K562 (cell line): ENCODE measurements around the gene SYVN1. TPM values are rescaled to one million over a fixed set of nuclear protein-coding genes. Genes with fewer than 3 reads are reported as not detected.

Experiments
- BRCA1 ChIP-seq, 2 experiments: fragments of 450-650 bp in 1 of 2; sonication (generic) in 1 of 2; formaldehyde crosslinking in 1 of 2; IDR thresholded peaks; 2 replicates each; pipeline versions ENCODE4 v1.5.0 to v1.6.1; 2017 to 2020; ENCODE audit warnings: mild to moderate bottlenecking in 1 of 2, missing genetic modification reagents in 1 of 2
- BRD4 ChIP-seq: fragments of 200-600 bp; sonication (generic); IDR thresholded peaks from 2 replicates; pipeline ENCODE4 v1.6.1; 2017; ENCODE audit warnings: inconsistent platforms
- BRD9 ChIP-seq: fragments of 450-650 bp; IDR thresholded peaks from 2 replicates; pipeline ENCODE4 v1.6.1; 2018; ENCODE audit warnings: low read depth; ENCODE audit not compliant: partially characterized antibody
- E2F5 ChIP-seq: sonication (generic); formaldehyde crosslinking; IDR thresholded peaks from 2 replicates; pipeline ENCODE4 v1.8.0; 2022; ENCODE audit warnings: mild to moderate bottlenecking, missing genetic modification reagents
- IRF2 ChIP-seq: sonication (generic); formaldehyde crosslinking; IDR thresholded peaks from 2 replicates; pipeline ENCODE4 v1.8.1; 2022; ENCODE audit warnings: mild to moderate bottlenecking, missing genetic modification reagents
- MCM3 ChIP-seq: fragments of 450-650 bp; IDR thresholded peaks from 2 replicates; pipeline ENCODE4 v1.6.1; 2016
- NCOA4 ChIP-seq: fragments of 450-650 bp; IDR thresholded peaks from 2 replicates; pipeline ENCODE4 v1.6.1; 2018; ENCODE audit warnings: mild to moderate bottlenecking; ENCODE audit not compliant: partially characterized antibody
- NFIX ChIP-seq: fragments of 250-450 bp; sonication (Bioruptor Pico); IDR thresholded peaks from 2 replicates; pipeline ENCODE4 v1.4.0; 2020; ENCODE audit warnings: low read depth, mild to moderate bottlenecking, moderate library complexity
- POLR2B ChIP-seq: fragments of 450-650 bp; IDR thresholded peaks from 2 replicates; pipeline ENCODE4 v1.6.1; 2018; ENCODE audit warnings: low read depth; ENCODE audit not compliant: partially characterized antibody
- RBM15 ChIP-seq: fragments of 200-400 bp; formaldehyde crosslinking; IDR thresholded peaks from 2 replicates; pipeline ENCODE4 v1.6.1; 2018; ENCODE audit warnings: mild to moderate bottlenecking, low read length, moderate library complexity; ENCODE audit not compliant: insufficient read depth
- RBM17 ChIP-seq: fragments of 200-400 bp; formaldehyde crosslinking; IDR thresholded peaks from 2 replicates; pipeline ENCODE4 v1.6.1; 2017; ENCODE audit warnings: low read depth, mild to moderate bottlenecking, low read length, borderline replicate concordance
- RBM22 ChIP-seq: fragments of 200-400 bp; formaldehyde crosslinking; IDR thresholded peaks from 2 replicates; pipeline ENCODE4 v1.6.1; 2018; ENCODE audit warnings: low read length, low read depth; ENCODE audit not compliant: poor library complexity, severe bottlenecking
- RUNX1 ChIP-seq: sonication (generic); IDR thresholded peaks from 2 replicates; pipeline ENCODE4 v1.6.1; 2016; ENCODE audit warnings: antibody characterized with exemption, low read depth
- SREBF1 ChIP-seq: fragments of 150-350 bp; IDR thresholded peaks from 2 replicates; pipeline ENCODE4 v1.6.1; 2014; ENCODE audit warnings: antibody characterized with exemption, low read depth, low read length, borderline replicate concordance
- STAT5A ChIP-seq: IDR thresholded peaks from 2 replicates; pipeline ENCODE4 v1.6.1; 2012; ENCODE audit warnings: low read length, inconsistent platforms, borderline replicate concordance
- ZFPM2 ChIP-seq: fragments of 250-450 bp; sonication (Bioruptor Pico); IDR thresholded peaks from 2 replicates; pipeline ENCODE4 v1.5.1; 2022; ENCODE audit warnings: mild to moderate bottlenecking
- ZNF124 ChIP-seq: sonication (generic); formaldehyde crosslinking; IDR thresholded peaks from 2 replicates; pipeline ENCODE4 v1.8.1; 2022; ENCODE audit warnings: missing genetic modification reagents
- ZNF143 ChIP-seq: sonication (generic); formaldehyde crosslinking; IDR thresholded peaks from 2 replicates; pipeline ENCODE4 v1.9.0; 2022; ENCODE audit warnings: mild to moderate bottlenecking, missing genetic modification reagents
- ZNF282 ChIP-seq: sonication (generic); formaldehyde crosslinking; IDR thresholded peaks from 2 replicates; pipeline ENCODE4 v1.8.1; 2023; ENCODE audit warnings: missing genetic modification reagents
- ZNF311 ChIP-seq: fragments of 250-450 bp; sonication (Bioruptor Pico); IDR thresholded peaks from 2 replicates; pipeline ENCODE4 v1.4.0; 2020; ENCODE audit warnings: mild to moderate bottlenecking, moderate library complexity
- ZNF444 ChIP-seq: fragments of 250-450 bp; sonication (Bioruptor Pico); IDR thresholded peaks from 2 replicates; pipeline ENCODE4 v1.4.0; 2020; ENCODE audit warnings: mild to moderate bottlenecking, moderate library complexity
- ZNF511 ChIP-seq: sonication (generic); formaldehyde crosslinking; IDR thresholded peaks from 2 replicates; pipeline ENCODE4 v1.8.0; 2022; ENCODE audit warnings: mild to moderate bottlenecking, missing genetic modification reagents
- polyA plus RNA-seq, 8 experiments: library from polyadenylated mRNA; depleted of rRNA in 4 of 8; stranded (reverse) in 5 of 8; unstranded in 3 of 8; fragments of >200 nt; fragmentation: Nextera tagmentation in 2 of 8; fragmentation: Illumina TruSeq in 1 of 8; extraction: Ambion mirVana in 2 of 8; extraction: Trizol in 1 of 8; gene quantifications; 2 replicates each; pipeline versions ENCODE4 v1.2.1 to v1.2.3, GENCODE V29; 2011 to 2014; ENCODE audit warnings: inconsistent platforms in 1 of 8, missing spikeins in 1 of 8
- total RNA-seq, 7 experiments: library from RNA; depleted of rRNA in 6 of 7; stranded (reverse); fragments of >200 nt in 6 of 7; fragmentation: Illumina TruSeq in 2 of 7; extraction: Trizol in 2 of 7; gene quantifications; 2 replicates each; pipeline versions ENCODE4 v1.2.1 to v1.2.3, GENCODE V29; 2011 to 2021; ENCODE audit warnings: low replicate concordance in 1 of 7
- TF ChIP-seq, protein P1 (sequence below): sonication (generic); formaldehyde crosslinking; IDR thresholded peaks from 2 replicates; pipeline ENCODE4 v1.8.0; 2023; ENCODE audit warnings: mild to moderate bottlenecking, missing genetic modification reagents
- TF ChIP-seq, protein P2 (sequence below): fragments of 250-450 bp; sonication (Bioruptor Pico); IDR thresholded peaks from 2 replicates; pipeline ENCODE4 v1.8.0; 2022; ENCODE audit warnings: inconsistent platforms

SYVN1 gene
- total and polyA plus RNA-seq, 9 of the 15 experiments (the other 6 are each of a cell fraction or from before 2014, with no cell fraction given): 0.41 to 47.4 (median 9.9) TPM

DNA sequence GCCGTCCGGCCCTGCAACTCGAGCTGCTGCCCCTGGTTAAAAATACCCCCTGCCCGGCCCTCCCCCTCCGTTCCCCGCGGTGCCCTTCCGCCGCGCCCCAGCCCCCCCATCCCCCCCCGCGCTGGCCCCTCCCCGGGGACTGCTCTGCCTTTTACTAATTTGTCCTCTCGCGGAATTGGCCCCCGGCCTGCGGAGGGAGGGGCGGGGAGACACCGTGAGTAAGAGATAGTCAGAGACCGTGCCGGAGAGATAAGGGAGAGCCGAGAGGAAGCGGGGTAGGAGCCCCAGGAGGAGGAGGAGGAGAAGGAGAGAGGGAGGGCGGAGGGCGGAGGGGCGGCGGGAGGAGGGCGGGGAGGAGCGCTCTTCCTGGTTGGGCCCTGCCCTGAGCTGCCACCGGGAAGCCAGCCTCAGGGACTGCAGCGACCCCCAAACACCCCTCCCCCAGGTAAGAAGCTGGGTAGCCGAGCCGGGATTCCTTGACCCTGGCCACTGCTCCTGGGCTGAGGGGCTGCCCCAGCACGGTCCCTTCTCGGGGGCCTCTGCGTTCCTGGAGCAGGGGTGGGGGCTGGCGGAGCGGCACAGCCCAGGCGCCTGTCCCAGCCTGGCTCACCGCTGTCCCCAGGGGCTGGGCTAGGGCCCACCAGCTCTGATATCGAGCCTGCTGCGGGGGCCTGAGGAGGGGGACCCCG is 47.4 kb upstream of the SYVN1 start, which contains the start of gene CAPN1 (continued):
- TF ChIP-seq ZFPM2 (CRISPR knock-in tag) (no peak), POLR2B (no peak), STAT5A (no peak), BRD4 (no peak), BRCA1 (IDR thresholded peaks at IDR 0.05) (no peak), BRCA1 (CRISPR knock-in tag; IDR thresholded peaks at IDR 0.05) (no peak), RBM17 (no peak), ZNF511 (CRISPR knock-in tag) (no peak), RBM22 (no peak), ZNF282 (CRISPR knock-in tag) (no peak), MCM3 (no peak), NFIX (no peak), BRD9 (no peak), SREBF1 (no peak), ZNF143 (CRISPR knock-in tag) (no peak), E2F5 (CRISPR knock-in tag) (no peak), RBM15 (no peak), IRF2 (CRISPR knock-in tag) (no peak), ZNF124 (CRISPR knock-in tag) (no peak), RUNX1 (no peak), ZNF311 (CRISPR knock-in tag) (no peak), NCOA4 (no peak), ZNF444 (CRISPR knock-in tag) (no peak)
- TF ChIP-seq, protein P1, sequence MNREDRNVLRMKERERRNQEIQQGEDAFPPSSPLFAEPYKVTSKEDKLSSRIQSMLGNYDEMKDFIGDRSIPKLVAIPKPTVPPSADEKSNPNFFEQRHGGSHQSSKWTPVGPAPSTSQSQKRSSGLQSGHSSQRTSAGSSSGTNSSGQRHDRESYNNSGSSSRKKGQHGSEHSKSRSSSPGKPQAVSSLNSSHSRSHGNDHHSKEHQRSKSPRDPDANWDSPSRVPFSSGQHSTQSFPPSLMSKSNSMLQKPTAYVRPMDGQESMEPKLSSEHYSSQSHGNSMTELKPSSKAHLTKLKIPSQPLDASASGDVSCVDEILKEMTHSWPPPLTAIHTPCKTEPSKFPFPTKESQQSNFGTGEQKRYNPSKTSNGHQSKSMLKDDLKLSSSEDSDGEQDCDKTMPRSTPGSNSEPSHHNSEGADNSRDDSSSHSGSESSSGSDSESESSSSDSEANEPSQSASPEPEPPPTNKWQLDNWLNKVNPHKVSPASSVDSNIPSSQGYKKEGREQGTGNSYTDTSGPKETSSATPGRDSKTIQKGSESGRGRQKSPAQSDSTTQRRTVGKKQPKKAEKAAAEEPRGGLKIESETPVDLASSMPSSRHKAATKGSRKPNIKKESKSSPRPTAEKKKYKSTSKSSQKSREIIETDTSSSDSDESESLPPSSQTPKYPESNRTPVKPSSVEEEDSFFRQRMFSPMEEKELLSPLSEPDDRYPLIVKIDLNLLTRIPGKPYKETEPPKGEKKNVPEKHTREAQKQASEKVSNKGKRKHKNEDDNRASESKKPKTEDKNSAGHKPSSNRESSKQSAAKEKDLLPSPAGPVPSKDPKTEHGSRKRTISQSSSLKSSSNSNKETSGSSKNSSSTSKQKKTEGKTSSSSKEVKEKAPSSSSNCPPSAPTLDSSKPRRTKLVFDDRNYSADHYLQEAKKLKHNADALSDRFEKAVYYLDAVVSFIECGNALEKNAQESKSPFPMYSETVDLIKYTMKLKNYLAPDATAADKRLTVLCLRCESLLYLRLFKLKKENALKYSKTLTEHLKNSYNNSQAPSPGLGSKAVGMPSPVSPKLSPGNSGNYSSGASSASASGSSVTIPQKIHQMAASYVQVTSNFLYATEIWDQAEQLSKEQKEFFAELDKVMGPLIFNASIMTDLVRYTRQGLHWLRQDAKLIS (CRISPR knock-in tag): no peak; the same call in 1 of the 2 replicates
- TF ChIP-seq, protein P2, sequence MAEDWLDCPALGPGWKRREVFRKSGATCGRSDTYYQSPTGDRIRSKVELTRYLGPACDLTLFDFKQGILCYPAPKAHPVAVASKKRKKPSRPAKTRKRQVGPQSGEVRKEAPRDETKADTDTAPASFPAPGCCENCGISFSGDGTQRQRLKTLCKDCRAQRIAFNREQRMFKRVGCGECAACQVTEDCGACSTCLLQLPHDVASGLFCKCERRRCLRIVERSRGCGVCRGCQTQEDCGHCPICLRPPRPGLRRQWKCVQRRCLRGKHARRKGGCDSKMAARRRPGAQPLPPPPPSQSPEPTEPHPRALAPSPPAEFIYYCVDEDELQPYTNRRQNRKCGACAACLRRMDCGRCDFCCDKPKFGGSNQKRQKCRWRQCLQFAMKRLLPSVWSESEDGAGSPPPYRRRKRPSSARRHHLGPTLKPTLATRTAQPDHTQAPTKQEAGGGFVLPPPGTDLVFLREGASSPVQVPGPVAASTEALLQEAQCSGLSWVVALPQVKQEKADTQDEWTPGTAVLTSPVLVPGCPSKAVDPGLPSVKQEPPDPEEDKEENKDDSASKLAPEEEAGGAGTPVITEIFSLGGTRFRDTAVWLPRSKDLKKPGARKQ: no peak
